Ascending aorta (tissue), 2 donors: ENCODE results near the gene GC. TPM values are rescaled to one million over a fixed set of nuclear protein-coding genes. Genes with fewer than 3 reads are reported as not detected.

ENCODE experiments used
- DNase-seq, 2 donors: peaks; one replicate each; pipeline ENCODE4 v3.0.0-alpha.2; 2019; ENCODE audit warnings: low spot score in 2 of 2
- H3K27ac ChIP-seq, 2 donors: fragments of 200-600 bp; sonication (generic); one replicate each; pipeline ENCODE4 v1.5.1; 2016 to 2017; ENCODE audit warnings: mild to moderate bottlenecking in 1 of 2
- H3K27me3 ChIP-seq: fragments of 200-600 bp; sonication (generic); one replicate; pipeline ENCODE4 v1.5.1; 2017
- H3K36me3 ChIP-seq, 2 donors: fragments of 200-600 bp; sonication (generic); one replicate each; pipeline ENCODE4 v1.5.1; 2016
- H3K4me1 ChIP-seq, 2 donors: fragments of 200-600 bp; sonication (generic); one replicate each; pipeline ENCODE4 v1.5.1; 2016 to 2017; ENCODE audit warnings: mild to moderate bottlenecking in 1 of 2
- H3K4me3 ChIP-seq, 2 donors: fragments of 200-600 bp; sonication (generic); one replicate each; pipeline ENCODE4 v1.5.1; 2016 to 2017; ENCODE audit warnings: mild to moderate bottlenecking in 1 of 2
- H3K9me3 ChIP-seq, 2 donors: fragments of 200-600 bp; sonication (generic); one replicate each; pipeline ENCODE4 v1.5.1; 2016
- intact Hi-C: fragments of 100-400 bp; cut with DNase I; formaldehyde crosslinking; loops from one replicate; pipeline ENCODE4 v1.15.1; 2023
- total RNA-seq: library from RNA; depleted of rRNA; stranded (reverse); fragments of >200 nt; gene quantifications from one replicate; pipeline ENCODE4 v1.1.0, GENCODE V29; 2016
- TF ChIP-seq, protein P1 (sequence below), 3 experiments: fragments of 200-600 bp in 2 of 3; fragments of 450-650 bp in 1 of 3; sonication (generic) in 2 of 3; IDR thresholded peaks; one replicate each; pipeline ENCODE4 v1.5.1; 2016 to 2019; ENCODE audit warnings: antibody characterized with exemption in 3 of 3, mild to moderate bottlenecking in 1 of 3, moderate library complexity in 1 of 3

Gene GC
- total RNA-seq, 1 donor from 2014 or later: 30.0 TPM

DNA sequence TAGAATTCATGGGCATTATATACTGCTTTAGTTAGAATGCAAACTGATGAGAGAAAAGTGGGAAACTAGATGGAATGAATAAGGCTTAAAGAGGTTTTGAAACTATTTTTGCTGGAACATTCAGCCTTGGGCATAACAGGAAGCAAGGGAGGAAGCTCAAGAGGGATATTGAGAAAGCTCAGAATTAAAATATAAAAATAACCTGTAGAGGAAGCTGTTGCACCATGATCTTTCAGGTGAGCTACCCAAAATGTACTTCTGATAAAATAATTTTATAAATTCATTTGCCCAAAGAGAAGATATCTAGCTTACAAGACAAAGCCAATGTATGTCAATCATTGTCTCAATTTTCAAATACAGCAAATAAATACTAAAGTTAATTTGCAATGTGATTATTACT lies 11.3 kb downstream of the GC start:
- DNase-seq: no peak
- Histone ChIP-seq H3K27me3 (no peaks in the 10 kb centered on the region), H3K4me1 (no peaks in the 10 kb centered on the region), H3K27ac (no peak overlapping the region), H3K36me3 (no peaks in the 10 kb centered on the region), H3K9me3 (no peaks in the 10 kb centered on the region), H3K4me3 (no peak overlapping the region)
- TF ChIP-seq, protein P1, sequence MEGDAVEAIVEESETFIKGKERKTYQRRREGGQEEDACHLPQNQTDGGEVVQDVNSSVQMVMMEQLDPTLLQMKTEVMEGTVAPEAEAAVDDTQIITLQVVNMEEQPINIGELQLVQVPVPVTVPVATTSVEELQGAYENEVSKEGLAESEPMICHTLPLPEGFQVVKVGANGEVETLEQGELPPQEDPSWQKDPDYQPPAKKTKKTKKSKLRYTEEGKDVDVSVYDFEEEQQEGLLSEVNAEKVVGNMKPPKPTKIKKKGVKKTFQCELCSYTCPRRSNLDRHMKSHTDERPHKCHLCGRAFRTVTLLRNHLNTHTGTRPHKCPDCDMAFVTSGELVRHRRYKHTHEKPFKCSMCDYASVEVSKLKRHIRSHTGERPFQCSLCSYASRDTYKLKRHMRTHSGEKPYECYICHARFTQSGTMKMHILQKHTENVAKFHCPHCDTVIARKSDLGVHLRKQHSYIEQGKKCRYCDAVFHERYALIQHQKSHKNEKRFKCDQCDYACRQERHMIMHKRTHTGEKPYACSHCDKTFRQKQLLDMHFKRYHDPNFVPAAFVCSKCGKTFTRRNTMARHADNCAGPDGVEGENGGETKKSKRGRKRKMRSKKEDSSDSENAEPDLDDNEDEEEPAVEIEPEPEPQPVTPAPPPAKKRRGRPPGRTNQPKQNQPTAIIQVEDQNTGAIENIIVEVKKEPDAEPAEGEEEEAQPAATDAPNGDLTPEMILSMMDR (IDR thresholded peaks at IDR 0.05): no peak
- intact Hi-C loops: no loop called here

DNA sequence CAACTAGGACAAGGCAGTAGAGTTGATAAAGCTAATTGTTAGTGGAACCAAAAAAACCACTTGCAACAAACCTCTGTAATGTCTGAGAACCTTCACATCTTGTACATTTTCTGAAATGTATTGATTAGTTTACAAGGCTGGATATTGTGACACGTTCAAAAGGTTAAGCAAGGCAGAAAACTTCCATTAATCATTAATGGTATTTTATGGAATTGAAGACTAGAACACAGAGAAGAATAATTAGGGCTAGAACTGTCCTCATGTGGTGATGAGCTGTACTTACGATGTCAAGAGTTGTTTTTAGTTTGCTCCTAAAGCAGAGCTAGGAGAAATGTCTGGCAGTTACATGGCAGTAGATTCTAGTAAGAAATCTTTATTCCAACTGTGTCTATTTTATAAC lies 12.3 kb downstream of the GC start:
- Histone ChIP-seq H3K27ac (no peak overlapping the region), H3K27me3 (no peaks in the 10 kb centered on the region), H3K4me1 (no peaks in the 10 kb centered on the region), H3K4me3 (no peak overlapping the region), H3K36me3 (no peaks in the 10 kb centered on the region), H3K9me3 (no peaks in the 10 kb centered on the region)
- TF ChIP-seq, protein P1 (IDR thresholded peaks at IDR 0.05): no peak
- intact Hi-C loops: no loop called here
- no peak for DNase-seq

- H3K9me3 ChIP-seq: no peaks in the 10 kb centered on the region
- no peak overlapping the region for H3K4me3 ChIP-seq
- no peaks in the 10 kb centered on the region for H3K4me1 ChIP-seq
- DNase-seq: no peak
- H3K27ac ChIP-seq: no peak overlapping the region
- no peaks in the 10 kb centered on the region for H3K36me3 ChIP-seq
- intact Hi-C loops: no loop called here
- TF ChIP-seq, protein P1 (IDR thresholded peaks at IDR 0.05): no peak
- H3K27me3 ChIP-seq: no peaks in the 10 kb centered on the region
Measured at GRCh38 chr4:71769434-71769833, 14.4 kb downstream of the GC start.

DNA sequence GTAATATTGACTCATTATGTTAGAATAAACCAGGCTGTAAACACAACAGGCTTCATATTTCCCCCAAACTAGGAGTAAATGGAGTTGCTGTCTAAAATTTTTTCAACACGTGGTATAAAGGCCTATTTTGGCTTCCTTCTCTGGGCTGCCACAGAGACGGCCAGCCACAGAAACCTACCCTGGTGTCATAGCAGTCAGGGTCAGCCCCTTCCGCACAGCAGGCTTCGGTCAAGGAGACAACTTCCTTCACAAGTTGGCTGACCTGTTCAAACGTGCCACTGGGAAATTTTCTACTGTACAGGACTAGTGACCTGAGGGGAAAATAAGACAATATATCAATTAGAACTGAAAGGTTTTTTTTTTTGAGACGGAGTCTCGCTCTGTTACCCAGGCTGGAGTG lies 15.8 kb downstream of the GC start:
- TF ChIP-seq, protein P1 (IDR thresholded peaks at IDR 0.05): no peak
- Histone ChIP-seq H3K4me1 (no peaks in the 10 kb centered on the region), H3K4me3 (no peak overlapping the region), H3K9me3 (no peaks in the 10 kb centered on the region), H3K36me3 (no peaks in the 10 kb centered on the region), H3K27me3 (no peaks in the 10 kb centered on the region), H3K27ac (no peak overlapping the region)
- DNase-seq: no peak
- intact Hi-C loops: no loop called here

DNA sequence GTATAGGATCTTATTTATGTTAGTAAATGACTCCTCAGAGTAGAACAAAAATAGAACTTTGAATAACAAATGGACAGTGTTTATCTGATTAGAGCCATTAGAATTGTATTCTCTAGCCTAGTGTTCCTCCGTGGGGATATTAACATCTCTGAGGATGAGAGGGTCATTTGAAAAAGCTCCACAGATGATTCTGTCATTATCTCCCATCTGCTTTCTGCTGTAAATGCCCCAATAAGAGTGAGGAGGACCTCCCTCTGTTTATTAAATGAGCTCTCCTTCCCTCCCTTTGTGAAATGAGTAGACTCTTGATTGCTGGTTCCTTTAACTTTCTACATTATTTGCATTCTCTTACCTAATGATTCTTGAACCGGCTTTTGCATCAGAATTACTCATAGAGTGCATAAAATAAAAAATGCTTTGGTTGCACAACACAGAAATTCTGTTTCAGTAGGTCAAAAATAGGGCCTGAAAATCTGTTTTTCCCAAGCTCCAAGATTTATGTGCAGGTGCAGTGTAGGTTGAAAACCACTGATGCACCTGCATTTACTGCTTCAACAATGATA lies 18.0 kb downstream of the GC start:
- Histone ChIP-seq H3K27me3 (no peaks in the 10 kb centered on the region), H3K9me3 (no peaks in the 10 kb centered on the region), H3K4me3 (no peak overlapping the region), H3K27ac (no peak overlapping the region), H3K36me3 (no peaks in the 10 kb centered on the region), H3K4me1 (no peaks in the 10 kb centered on the region)
- TF ChIP-seq, protein P1 (IDR thresholded peaks at IDR 0.05): no peak
- DNase-seq: no peak
- intact Hi-C loops: no loop called here

GRCh38 chr4:71765350-71765749 lies 18.5 kb downstream of the GC start:
- no peaks in the 10 kb centered on the region for H3K4me1 ChIP-seq
- intact Hi-C loops: no loop called here
- DNase-seq: no peak
- no peaks in the 10 kb centered on the region for H3K27me3 ChIP-seq
- no peak overlapping the region for H3K4me3 ChIP-seq
- no peaks in the 10 kb centered on the region for H3K9me3 ChIP-seq
- no peaks in the 10 kb centered on the region for H3K36me3 ChIP-seq
- no peak overlapping the region for H3K27ac ChIP-seq
- TF ChIP-seq, protein P1 (IDR thresholded peaks at IDR 0.05): no peak
